Duodenal mucosa (tissue), 2 donors: ENCODE data around the gene TYW1B.
"Not testable (repeated sequence)": the region's sequence is repeated elsewhere in the genome, so short reads cannot be mapped to it uniquely, and the experiment has no call there.

Source experiments
- H3K27ac ChIP-seq: one replicate; pipeline ENCODE4 v1.7.0; 2013; ENCODE audit warnings: low read depth, low read length
- H3K27me3 ChIP-seq, 2 donors: one replicate each; pipeline ENCODE4 v1.7.0; 2013; ENCODE audit warnings: low read length in 2 of 2, control low read depth in 1 of 2; ENCODE audit not compliant: insufficient read depth in 2 of 2, control insufficient read depth in 1 of 2
- H3K36me3 ChIP-seq, 2 donors: one replicate each; pipeline ENCODE4 v1.7.0; 2013; ENCODE audit warnings: low read length in 2 of 2, control low read depth in 1 of 2; ENCODE audit not compliant: insufficient read depth in 2 of 2, control insufficient read depth in 1 of 2
- H3K4me1 ChIP-seq, 2 donors: one replicate each; pipeline ENCODE4 v1.7.0; 2013; ENCODE audit warnings: low read length in 2 of 2, control low read depth in 1 of 2; ENCODE audit not compliant: insufficient read depth in 2 of 2, control insufficient read depth in 1 of 2
- H3K4me3 ChIP-seq, 2 donors: one replicate each; pipeline ENCODE4 v1.7.0; 2013; ENCODE audit warnings: low read length in 2 of 2, low read depth in 1 of 2
- H3K9ac ChIP-seq, 2 donors: one replicate each; pipeline ENCODE4 v1.7.0; 2013; ENCODE audit warnings: low read length in 2 of 2, low read depth in 1 of 2
- H3K9me3 ChIP-seq, 2 donors: one replicate each; pipeline ENCODE4 v1.7.0; 2013; ENCODE audit warnings: low read length in 2 of 2, control low read depth in 1 of 2; ENCODE audit not compliant: control insufficient read depth in 1 of 2

The TYW1B gene

GRCh38 chr7:72754312-72754711, 73.7 kb downstream of the TYW1B start:
- H3K9ac ChIP-seq = no peak overlapping the region
- H3K9me3 ChIP-seq = peaks cover 5 to 8% of the 10 kb centered on the region in 2 donors
- no peaks in the 10 kb centered on the region for H3K4me1 ChIP-seq
- no peak overlapping the region for H3K4me3 ChIP-seq
- no peaks in the 10 kb centered on the region for H3K27me3 ChIP-seq
- H3K27ac ChIP-seq = no peak overlapping the region
- H3K36me3 ChIP-seq = no peaks in the 10 kb centered on the region

GRCh38 chr7:72753781-72754180, 74.2 kb downstream of the TYW1B start:
- Histone ChIP-seq H3K4me3 (no peak overlapping the region), H3K36me3 (no peaks in the 10 kb centered on the region), H3K9me3 (peaks cover 3 to 5% of the 10 kb centered on the region in 2 donors), H3K4me1 (no peaks in the 10 kb centered on the region), H3K27me3 (no peaks in the 10 kb centered on the region), H3K9ac (no peak overlapping the region), H3K27ac (no peak overlapping the region)

GRCh38 chr7:72753229-72753628, 74.8 kb downstream of the TYW1B start:
- not testable (repeated sequence) for H3K27me3 ChIP-seq, H3K4me1 ChIP-seq, H3K9me3 ChIP-seq, H3K27ac ChIP-seq, H3K36me3 ChIP-seq, H3K4me3 ChIP-seq, H3K9ac ChIP-seq

- H3K36me3 ChIP-seq = no peaks in the 10 kb centered on the region
- no peaks in the 10 kb centered on the region for H3K27me3 ChIP-seq
- no peak overlapping the region for H3K27ac ChIP-seq
- H3K9ac ChIP-seq = no peak overlapping the region
- H3K9me3 ChIP-seq = no peaks in the 10 kb centered on the region
- H3K4me1 ChIP-seq = no peaks in the 10 kb centered on the region
- no peak overlapping the region for H3K4me3 ChIP-seq
These were observed 76.0 kb downstream of the TYW1B start for GRCh38 chr7:72751978-72752377.

GRCh38 chr7:72751378-72751777, 76.6 kb downstream of the TYW1B start:
- Histone ChIP-seq H3K36me3 (no peaks in the 10 kb centered on the region), H3K27me3 (no peaks in the 10 kb centered on the region), H3K4me3 (no peak overlapping the region), H3K4me1 (no peaks in the 10 kb centered on the region), H3K27ac (no peak overlapping the region), H3K9me3 (no peaks in the 10 kb centered on the region), H3K9ac (no peak overlapping the region)

DNA sequence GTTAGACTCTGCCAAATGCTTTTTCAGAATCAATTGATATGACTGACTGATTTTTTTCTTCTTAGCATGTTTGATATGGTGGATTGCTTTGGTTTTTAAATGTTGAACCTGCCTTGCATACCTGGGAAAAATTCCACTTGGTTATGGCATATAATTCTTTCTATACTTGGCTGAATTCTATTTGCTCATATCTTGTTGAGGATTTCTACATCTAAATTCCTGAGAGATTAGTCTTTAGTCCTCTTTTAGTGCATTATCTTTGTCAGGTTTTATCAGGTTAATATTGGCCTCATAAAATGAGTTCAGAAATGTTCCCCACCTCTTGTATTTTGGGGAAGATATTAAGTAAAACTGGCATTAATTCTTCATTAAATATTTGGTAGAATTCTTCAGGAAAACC, 79.4 kb downstream of the TYW1B start:
- H3K4me1 ChIP-seq, H3K4me3 ChIP-seq, H3K27me3 ChIP-seq: not testable (repeated sequence)

GRCh38 chr7:72744244-72744926, 83.6 kb downstream of the TYW1B start:
- not testable (repeated sequence) for H3K27me3 ChIP-seq, H3K4me3 ChIP-seq, H3K4me1 ChIP-seq, H3K36me3 ChIP-seq, H3K9ac ChIP-seq, H3K27ac ChIP-seq, H3K9me3 ChIP-seq

More for the DNA sequence above, 79.4 kb downstream of the TYW1B start:
- not testable (repeated sequence) for H3K36me3 ChIP-seq, H3K9me3 ChIP-seq, H3K27ac ChIP-seq, H3K9ac ChIP-seq

DNA sequence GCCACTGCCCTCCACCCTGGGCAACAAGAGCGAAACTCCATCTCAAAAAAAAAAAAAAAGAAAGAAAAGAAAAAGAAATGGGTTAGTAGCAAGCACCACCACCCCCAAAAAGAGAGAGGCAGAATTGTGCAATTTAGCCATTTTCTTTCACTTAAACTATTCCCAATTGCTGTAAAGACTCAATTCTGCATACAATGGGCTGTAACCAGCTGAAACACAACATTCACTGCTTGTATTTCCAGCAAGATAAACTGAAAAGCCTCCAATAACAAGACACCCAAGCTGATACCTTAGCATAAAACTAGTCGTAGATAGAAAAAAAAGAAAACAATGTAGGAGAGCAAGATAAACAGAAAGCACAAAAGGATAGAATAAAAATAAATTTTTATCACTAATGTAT, 84.2 kb downstream of the TYW1B start:
- not testable (repeated sequence) for H3K36me3 ChIP-seq, H3K4me3 ChIP-seq, H3K27ac ChIP-seq, H3K4me1 ChIP-seq, H3K9ac ChIP-seq, H3K27me3 ChIP-seq, H3K9me3 ChIP-seq

GRCh38 chr7:72739716-72740115, 88.3 kb downstream of the TYW1B start:
- H3K4me3 ChIP-seq, H3K27me3 ChIP-seq, H3K9ac ChIP-seq, H3K9me3 ChIP-seq, H3K36me3 ChIP-seq, H3K4me1 ChIP-seq, H3K27ac ChIP-seq: not testable (repeated sequence)

GRCh38 chr7:72735855-72736254, 92.1 kb downstream of the TYW1B start:
- not testable (repeated sequence) for H3K9me3 ChIP-seq, H3K36me3 ChIP-seq, H3K27me3 ChIP-seq, H3K9ac ChIP-seq, H3K4me1 ChIP-seq, H3K27ac ChIP-seq, H3K4me3 ChIP-seq

- not testable (repeated sequence) for H3K9ac ChIP-seq, H3K27me3 ChIP-seq, H3K4me3 ChIP-seq, H3K27ac ChIP-seq, H3K36me3 ChIP-seq, H3K9me3 ChIP-seq, H3K4me1 ChIP-seq
These were observed 97.2 kb downstream of the TYW1B start for GRCh38 chr7:72730815-72731214.
